Tibial nerve (tissue), 4 donors: ENCODE results near the gene NT5C1B.

Experiments used
- CTCF ChIP-seq, 5 experiments: fragments of 200-600 bp in 3 of 5; fragments of 450-650 bp in 2 of 5; sonication (generic) in 3 of 5; IDR thresholded peaks; one replicate each; pipeline ENCODE4 v1.5.1; 2016 to 2019; ENCODE audit warnings: antibody characterized with exemption in 5 of 5, mild to moderate bottlenecking in 3 of 5, moderate library complexity in 2 of 5
- EP300 ChIP-seq, 2 donors: sonication (generic); formaldehyde crosslinking; IDR thresholded peaks; one replicate each; pipeline ENCODE4 v1.6.1; 2017; ENCODE audit warnings: antibody characterized with exemption in 2 of 2, mild to moderate bottlenecking in 1 of 2

- no peak for TF ChIP-seq CTCF (IDR thresholded peaks at IDR 0.05)
- no peak for TF ChIP-seq EP300 (IDR thresholded peaks at IDR 0.05)
Observed at GRCh38 chr2:18625563-18625962, 36.2 kb upstream of the NT5C1B start.
